GM20000 (cell line): ENCODE data around the gene UTRN.
A peak's percentile ranks its signal among the peaks of the same experiment; 100 is the strongest.

Experiments
- DNase-seq: peaks from one replicate; pipeline ENCODE4 v3.0.0; 2012; ENCODE audit warnings: low spot score
- TF ChIP-seq, protein P1 (sequence below): IDR thresholded peaks from 2 replicates; pipeline ENCODE4 v1.5.1; 2012; ENCODE audit warnings: mild to moderate bottlenecking, control low read depth; ENCODE audit errors: extremely low read depth, missing control alignments

UTRN gene

DNA sequence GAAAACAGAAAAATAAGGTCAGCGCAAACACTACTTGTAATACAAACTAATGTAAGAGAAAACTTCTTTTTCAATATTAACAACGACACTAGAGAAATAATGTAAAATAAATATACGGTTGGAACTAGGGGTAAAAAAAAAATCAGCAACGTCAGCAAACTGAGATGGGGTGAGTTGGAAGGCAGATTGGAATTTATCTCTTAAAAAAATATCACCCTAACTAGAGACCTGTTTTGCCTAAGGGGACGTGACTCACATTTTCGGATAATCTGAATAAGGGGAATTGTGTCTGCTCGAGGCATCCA, 705 bp upstream of the UTRN start:
- DNase-seq: no peak
- TF ChIP-seq, protein P1, sequence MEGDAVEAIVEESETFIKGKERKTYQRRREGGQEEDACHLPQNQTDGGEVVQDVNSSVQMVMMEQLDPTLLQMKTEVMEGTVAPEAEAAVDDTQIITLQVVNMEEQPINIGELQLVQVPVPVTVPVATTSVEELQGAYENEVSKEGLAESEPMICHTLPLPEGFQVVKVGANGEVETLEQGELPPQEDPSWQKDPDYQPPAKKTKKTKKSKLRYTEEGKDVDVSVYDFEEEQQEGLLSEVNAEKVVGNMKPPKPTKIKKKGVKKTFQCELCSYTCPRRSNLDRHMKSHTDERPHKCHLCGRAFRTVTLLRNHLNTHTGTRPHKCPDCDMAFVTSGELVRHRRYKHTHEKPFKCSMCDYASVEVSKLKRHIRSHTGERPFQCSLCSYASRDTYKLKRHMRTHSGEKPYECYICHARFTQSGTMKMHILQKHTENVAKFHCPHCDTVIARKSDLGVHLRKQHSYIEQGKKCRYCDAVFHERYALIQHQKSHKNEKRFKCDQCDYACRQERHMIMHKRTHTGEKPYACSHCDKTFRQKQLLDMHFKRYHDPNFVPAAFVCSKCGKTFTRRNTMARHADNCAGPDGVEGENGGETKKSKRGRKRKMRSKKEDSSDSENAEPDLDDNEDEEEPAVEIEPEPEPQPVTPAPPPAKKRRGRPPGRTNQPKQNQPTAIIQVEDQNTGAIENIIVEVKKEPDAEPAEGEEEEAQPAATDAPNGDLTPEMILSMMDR: no peak

DNA sequence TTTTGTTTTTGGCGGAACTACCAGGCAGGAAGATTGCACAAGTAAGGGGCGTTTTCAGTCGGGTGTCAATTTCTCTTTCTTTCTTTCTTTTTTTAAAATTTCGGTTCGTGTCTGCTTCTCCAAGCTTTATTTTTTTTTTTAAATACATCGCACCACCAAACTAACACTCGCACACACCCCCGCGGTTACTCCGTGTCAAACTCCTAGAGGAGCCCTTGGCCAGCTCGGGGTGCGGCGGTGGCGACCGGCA, 338 bp downstream of the UTRN start:
- TF ChIP-seq, protein P1: no peak
- DNase-seq: no peak

DNA sequence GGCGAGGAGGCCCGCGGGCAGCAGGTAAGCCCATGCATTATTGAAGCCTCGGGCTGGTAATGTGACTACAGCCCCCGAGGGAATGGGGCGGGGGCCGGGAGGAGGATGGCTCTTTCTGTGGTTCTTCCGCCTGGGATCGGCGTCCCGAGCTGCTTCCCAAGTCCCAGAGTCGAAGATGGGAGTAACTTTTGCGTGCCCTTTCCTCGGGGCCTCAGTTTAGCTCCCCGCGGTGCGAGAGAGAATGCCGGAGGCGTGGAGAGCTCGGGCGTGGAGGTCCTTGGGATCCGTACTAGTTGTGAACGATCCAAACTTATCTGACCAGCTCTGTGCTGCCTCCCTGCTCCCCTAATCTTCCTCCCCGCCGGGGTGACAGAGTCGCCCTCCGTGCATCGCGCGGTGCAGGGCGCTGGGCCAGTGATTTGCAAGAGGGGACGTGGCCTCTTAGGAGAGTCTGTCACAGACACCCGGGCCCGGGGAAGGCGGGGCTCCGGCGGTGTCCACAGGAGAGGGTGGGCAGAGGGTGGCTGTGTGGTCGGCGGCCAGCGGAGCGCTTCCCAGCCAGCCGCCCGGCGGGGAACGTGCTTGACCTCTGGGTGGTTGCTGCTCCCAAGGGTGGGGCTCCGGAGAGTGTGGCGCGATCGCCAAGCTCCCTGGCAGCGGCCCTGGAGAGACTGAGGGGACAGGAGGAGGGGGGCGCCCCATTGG, 815 bp downstream of the UTRN start:
- peak; percentile 69 for DNase-seq
- TF ChIP-seq, protein P1: no peak

DNA sequence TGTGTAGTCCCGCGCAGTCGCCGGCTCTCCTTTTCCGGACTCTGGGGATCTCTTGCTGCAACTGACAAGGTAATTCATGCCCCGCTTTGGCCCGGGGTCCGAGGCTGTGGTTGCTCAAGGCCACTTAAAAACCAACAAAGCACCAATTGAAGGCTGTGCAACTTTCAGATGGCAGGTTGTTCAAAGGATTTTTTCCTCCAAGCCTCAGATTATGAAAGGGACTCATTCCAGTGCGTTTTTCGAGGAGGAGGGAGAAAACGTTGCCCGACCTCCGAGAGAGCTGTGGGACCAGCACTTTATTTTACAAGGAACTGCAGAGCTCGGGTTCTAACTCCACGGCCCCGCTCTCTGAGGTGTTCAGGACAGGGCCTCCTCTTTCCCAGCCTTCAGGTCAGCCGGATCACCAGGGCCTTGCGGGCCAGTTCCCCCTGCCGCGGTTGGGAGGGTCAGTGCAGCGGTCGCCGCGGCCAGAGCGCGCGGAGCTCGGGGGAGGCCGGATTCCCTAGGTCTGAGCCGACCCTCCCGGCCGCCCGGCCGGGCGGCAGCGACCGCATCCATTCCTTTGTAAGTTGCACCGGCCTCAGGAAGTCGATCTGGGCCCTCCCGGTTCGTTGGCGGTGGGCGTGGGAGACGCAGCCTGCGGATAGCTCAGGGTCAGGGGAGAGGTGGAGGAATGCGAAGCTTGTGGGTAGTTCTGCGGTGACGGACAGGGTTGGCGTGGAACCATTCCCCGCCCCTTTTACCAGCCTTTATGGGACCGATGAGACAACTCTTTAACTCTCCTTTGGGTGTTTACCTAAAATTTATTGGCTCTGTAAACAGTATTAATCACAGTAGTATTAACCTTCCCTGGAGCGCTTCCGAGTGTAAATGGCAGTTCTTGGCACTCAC, 1.6 kb downstream of the UTRN start:
- DNase-seq: peak; percentile 17

DNA sequence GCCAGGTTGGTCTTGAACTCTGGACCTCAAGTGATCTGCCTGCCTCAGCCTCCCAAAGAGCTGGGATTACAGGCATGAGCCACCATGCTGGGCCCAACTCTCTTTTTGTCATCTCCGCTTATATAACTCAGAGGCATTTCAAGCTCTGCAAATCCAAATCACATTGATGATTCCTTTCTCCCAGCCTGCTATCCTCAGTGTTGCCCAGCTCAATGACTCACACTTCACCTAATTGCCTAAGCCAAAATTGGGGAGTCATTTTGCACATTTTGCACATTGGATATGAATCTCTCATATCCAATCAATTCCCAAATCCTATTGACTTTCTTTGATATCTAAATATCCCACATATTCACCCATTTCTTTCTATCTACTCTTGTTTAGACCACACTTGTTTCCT, 3.9 kb downstream of the UTRN start:
- TF ChIP-seq, protein P1: no peak
- no peak for DNase-seq

More for the DNA sequence above, 1.6 kb downstream of the UTRN start:
- TF ChIP-seq, protein P1: no peak

DNA sequence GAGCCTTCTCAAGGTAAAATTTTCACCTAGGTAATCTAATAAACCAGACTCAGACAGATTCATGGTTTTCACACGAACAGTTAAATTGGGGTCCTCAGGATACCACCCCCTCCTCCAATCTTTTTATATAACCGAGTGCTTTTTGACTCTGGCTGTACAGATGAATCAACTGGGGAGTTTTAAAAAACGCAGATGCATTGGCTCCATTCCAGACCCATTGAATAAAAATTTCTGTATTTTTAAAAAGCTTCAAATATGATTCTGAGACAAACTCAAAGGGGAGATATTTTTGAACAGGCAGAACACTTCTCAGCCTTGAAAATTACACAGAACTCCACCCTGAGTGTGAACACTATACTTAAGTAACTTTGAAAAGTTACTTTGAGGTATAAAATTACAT, 7.2 kb downstream of the UTRN start:
- TF ChIP-seq, protein P1: no peak
- DNase-seq: no peak

DNA sequence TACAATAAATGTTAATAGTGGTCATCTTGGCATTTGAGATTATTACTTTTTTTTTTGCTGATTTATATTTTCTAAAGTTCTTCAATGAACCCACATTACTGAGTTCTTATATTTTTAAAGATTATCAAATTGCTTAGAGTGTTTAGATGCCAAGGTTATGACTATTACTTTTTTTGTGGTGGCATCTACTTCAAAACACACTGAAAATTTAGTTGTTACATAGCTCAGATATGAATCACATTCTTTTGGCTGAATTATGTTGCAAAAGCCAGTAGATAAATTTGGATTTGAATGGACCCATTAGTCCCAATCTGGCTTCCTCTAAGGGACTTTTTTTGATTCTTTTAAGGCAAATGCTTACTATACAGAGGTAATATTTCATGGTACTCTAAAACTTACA, 8.9 kb downstream of the UTRN start:
- TF ChIP-seq, protein P1: no peak
- no peak for DNase-seq
